GM23248 (cell line): ENCODE measurements around the gene TENM3. TPM values are rescaled to one million over a fixed set of nuclear protein-coding genes. Genes with fewer than 3 reads are reported as not detected.

ENCODE experiments used
- DNase-seq: peaks from one replicate; pipeline ENCODE4 v3.0.0-alpha.2; 2015
- H2AFZ ChIP-seq: fragments of 200-600 bp; sonication (generic); 2 replicates; pipeline ENCODE4 v1.6.1; 2016; ENCODE audit warnings: antibody characterized with exemption
- H3F3A ChIP-seq: fragments of 200-600 bp; sonication (generic); 2 replicates; pipeline ENCODE4 v1.6.1; 2016; ENCODE audit warnings: mild to moderate bottlenecking, antibody characterized with exemption, mixed run types; ENCODE audit not compliant: insufficient read depth
- H3K27ac ChIP-seq: fragments of 200-600 bp; sonication (generic); 2 replicates; pipeline ENCODE4 v1.5.1; 2016; ENCODE audit warnings: mild to moderate bottlenecking
- H3K27me3 ChIP-seq: fragments of 200-600 bp; sonication (generic); replicated peaks from 2 replicates; pipeline ENCODE4 v1.6.1; 2016; ENCODE audit warnings: mild to moderate bottlenecking; ENCODE audit not compliant: insufficient read depth
- H3K36me3 ChIP-seq: fragments of 200-600 bp; sonication (generic); 2 replicates; pipeline ENCODE4 v1.6.1; 2016; ENCODE audit warnings: low read depth, mild to moderate bottlenecking
- H3K4me1 ChIP-seq: fragments of 200-600 bp; sonication (generic); 2 replicates; pipeline ENCODE4 v1.6.1; 2016; ENCODE audit warnings: mild to moderate bottlenecking; ENCODE audit not compliant: insufficient read depth
- H3K4me2 ChIP-seq: fragments of 200-600 bp; sonication (generic); one replicate; pipeline ENCODE4 v1.6.1; 2016; ENCODE audit warnings: mild to moderate bottlenecking; ENCODE audit not compliant: unreplicated experiment
- H3K4me3 ChIP-seq: fragments of 200-600 bp; sonication (generic); 2 replicates; pipeline ENCODE4 v1.5.1; 2016; ENCODE audit warnings: mild to moderate bottlenecking
- H3K79me2 ChIP-seq: fragments of 200-600 bp; sonication (generic); 2 replicates; pipeline ENCODE4 v1.6.1; 2016; ENCODE audit warnings: mild to moderate bottlenecking; ENCODE audit not compliant: insufficient read depth
- H3K9ac ChIP-seq: fragments of 200-600 bp; sonication (generic); 2 replicates; pipeline ENCODE4 v1.6.1; 2016; ENCODE audit warnings: mild to moderate bottlenecking
- H3K9me2 ChIP-seq: fragments of 200-600 bp; sonication (generic); 2 replicates; pipeline ENCODE4 v1.6.1; 2016; ENCODE audit warnings: mixed run types, mild to moderate bottlenecking, moderate library complexity; ENCODE audit not compliant: insufficient read depth
- H3K9me3 ChIP-seq: fragments of 200-600 bp; sonication (generic); one replicate; pipeline ENCODE4 v1.6.1; 2017; ENCODE audit warnings: low read depth
- H4K20me1 ChIP-seq: fragments of 200-600 bp; sonication (generic); 2 replicates; pipeline ENCODE4 v1.6.0; 2016; ENCODE audit not compliant: insufficient read depth
- EZH2 ChIP-seq: fragments of 200-600 bp; sonication (generic); IDR thresholded peaks from 2 replicates; pipeline ENCODE4 v1.6.1; 2018; ENCODE audit warnings: antibody characterized with exemption, mild to moderate bottlenecking; ENCODE audit not compliant: insufficient read depth, poor library complexity, severe bottlenecking
- EZH2phosphoT487 ChIP-seq: fragments of 200-600 bp; sonication (generic); IDR thresholded peaks from 2 replicates; pipeline ENCODE4 v1.6.1; 2018; ENCODE audit warnings: antibody characterized with exemption, moderate library complexity, mild to moderate bottlenecking, low read depth; ENCODE audit not compliant: insufficient read depth
- WGBS, 2 experiments: methylation state at CpG; one replicate each; pipeline ENCODE4 v1.1.6; 2015 to 2017; ENCODE audit warnings: low lambda C conversion rate in 2 of 2, low coverage in 1 of 2; ENCODE audit errors: missing lambda C conversion rate in 2 of 2; 5-methylcytosine and 5-hydroxymethylcytosine counted together
- in situ Hi-C: fragments of 300-500 bp; cut with MboI; formaldehyde crosslinking; loops from 2 replicates; pipeline ENCODE4 v1.15.0; 2020
- polyA plus RNA-seq: library from polyadenylated mRNA; unstranded; fragments of >200 nt; fragmentation: Nextera tagmentation; extraction: Ambion mirVana; gene quantifications from 2 replicates; pipeline ENCODE4 v1.2.1, GENCODE V29; 2016
- total RNA-seq: library from RNA; depleted of rRNA; stranded (reverse); fragments of >200 nt; shearing (Covaris generic); gene quantifications from 2 replicates; pipeline ENCODE4 v1.2.3, GENCODE V29; 2014

TENM3 gene
- total and polyA plus RNA-seq, 2 experiments from 2014 or later, result 0.83 to 8.1 TPM

GRCh38 chr4:182250446-182250845, 7.2 kb downstream of the TENM3 start:
- H2AFZ ChIP-seq, result no peak overlapping the region
- H3K4me1 ChIP-seq, result no peaks in the 10 kb centered on the region
- in situ Hi-C loops, result no loop called here
- DNase-seq, result no peak
- no peak overlapping the region for H3K4me2 ChIP-seq
- no peaks in the 10 kb centered on the region for H3K9me3 ChIP-seq
- H3K9ac ChIP-seq, result no peak overlapping the region
- H3K9me2 ChIP-seq, result no peaks in the 10 kb centered on the region
- no peaks in the 10 kb centered on the region for H3K79me2 ChIP-seq
- H3K4me3 ChIP-seq, result no peak overlapping the region
- WGBS, 2 experiments, result 36 to 41% methylated on average over 6 of the region's 6 CpGs
- H4K20me1 ChIP-seq, result no peaks in the 10 kb centered on the region
- TF ChIP-seq EZH2 (no peak), EZH2phosphoT487 (no peak)
- H3K27me3 ChIP-seq, result no peaks in the 10 kb centered on the region
- no peak overlapping the region for H3K27ac ChIP-seq
- no peaks in the 10 kb centered on the region for H3K36me3 ChIP-seq
- no peaks in the 10 kb centered on the region for H3F3A ChIP-seq

GRCh38 chr4:182251116-182251515, 7.9 kb downstream of the TENM3 start:
- no peak overlapping the region for H2AFZ ChIP-seq
- in situ Hi-C loops, result no loop called here
- H3K9ac ChIP-seq, result no peak overlapping the region
- no peak overlapping the region for H3K4me2 ChIP-seq
- WGBS, 2 experiments, result 38 to 45% methylated on average over 8 of the region's 8 CpGs
- no peaks in the 10 kb centered on the region for H3K9me2 ChIP-seq
- H3F3A ChIP-seq, result no peaks in the 10 kb centered on the region
- no peaks in the 10 kb centered on the region for H3K9me3 ChIP-seq
- no peak overlapping the region for H3K27ac ChIP-seq
- H3K4me1 ChIP-seq, result no peaks in the 10 kb centered on the region
- no peaks in the 10 kb centered on the region for H3K79me2 ChIP-seq
- no peaks in the 10 kb centered on the region for H3K27me3 ChIP-seq
- no peak overlapping the region for H3K4me3 ChIP-seq
- DNase-seq, result no peak
- TF ChIP-seq EZH2 (no peak), EZH2phosphoT487 (no peak)
- H4K20me1 ChIP-seq, result no peaks in the 10 kb centered on the region
- H3K36me3 ChIP-seq, result no peaks in the 10 kb centered on the region

DNA sequence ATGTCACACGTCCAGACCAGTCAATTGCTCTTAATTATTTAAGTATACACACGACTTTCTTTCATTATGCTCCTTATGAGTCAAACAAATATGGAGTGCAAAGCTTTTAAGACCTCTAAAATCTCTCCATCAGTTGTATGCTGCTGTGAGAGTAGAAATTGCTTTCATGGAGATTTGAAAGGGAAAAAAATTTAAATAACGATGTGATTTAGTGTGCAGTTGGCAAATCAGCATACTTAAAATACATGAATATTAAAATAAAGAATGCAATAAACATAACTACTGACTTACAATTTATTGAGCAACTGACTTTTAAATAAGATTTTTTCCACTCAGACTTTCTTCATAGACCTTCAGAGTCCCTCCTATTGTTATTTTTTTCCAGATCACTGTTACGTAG, 9.0 kb downstream of the TENM3 start:
- Histone ChIP-seq H3K4me2 (no peak overlapping the region), H3K79me2 (no peaks in the 10 kb centered on the region), H3F3A (no peaks in the 10 kb centered on the region), H3K4me3 (no peak overlapping the region), H4K20me1 (no peaks in the 10 kb centered on the region), H3K36me3 (no peaks in the 10 kb centered on the region), H2AFZ (no peak overlapping the region), H3K27me3 (no peaks in the 10 kb centered on the region), H3K9ac (no peak overlapping the region), H3K9me2 (no peaks in the 10 kb centered on the region), H3K4me1 (no peaks in the 10 kb centered on the region), H3K9me3 (no peaks in the 10 kb centered on the region), H3K27ac (no peak overlapping the region)
- 25 to 29% methylated on average over 4 of the region's 4 CpGs for WGBS, 2 experiments
- DNase-seq, result no peak
- in situ Hi-C loops, result no loop called here
- TF ChIP-seq EZH2 (no peak), EZH2phosphoT487 (no peak)

- H3K9ac ChIP-seq, result no peak overlapping the region
- in situ Hi-C loops, result no loop called here
- H3K4me3 ChIP-seq, result no peak overlapping the region
- H3K27ac ChIP-seq, result no peak overlapping the region
- no peak for DNase-seq
- H3K9me2 ChIP-seq, result no peaks in the 10 kb centered on the region
- H3K9me3 ChIP-seq, result no peaks in the 10 kb centered on the region
- no peak overlapping the region for H2AFZ ChIP-seq
- H3K36me3 ChIP-seq, result no peaks in the 10 kb centered on the region
- H3K27me3 ChIP-seq, result no peaks in the 10 kb centered on the region
- H3K79me2 ChIP-seq, result no peaks in the 10 kb centered on the region
- H4K20me1 ChIP-seq, result no peaks in the 10 kb centered on the region
- no peak overlapping the region for H3K4me2 ChIP-seq
- 39 to 44% methylated on average over 10 of the region's 10 CpGs for WGBS, 2 experiments
- H3F3A ChIP-seq, result no peaks in the 10 kb centered on the region
- TF ChIP-seq EZH2phosphoT487 (no peak), EZH2 (no peak)
- H3K4me1 ChIP-seq, result no peaks in the 10 kb centered on the region
These were observed 11.0 kb downstream of the TENM3 start for GRCh38 chr4:182254026-182254780.
